Neural progenitor cell (in vitro differentiated cells): Measurements from ENCODE around the gene COQ9.

Experiments used
- CTCF ChIP-seq: fragments of 200-600 bp; sonication (generic); IDR thresholded peaks from 2 replicates; pipeline ENCODE4 v1.5.1; 2017; ENCODE audit warnings: antibody characterized with exemption, mild to moderate bottlenecking
- EZH2 ChIP-seq: fragments of 200-600 bp; sonication (generic); IDR thresholded peaks from 2 replicates; pipeline ENCODE4 v1.6.1; 2017; ENCODE audit warnings: antibody characterized with exemption, mild to moderate bottlenecking, moderate library complexity
- EZH2phosphoT487 ChIP-seq: fragments of 200-600 bp; sonication (generic); IDR thresholded peaks from 2 replicates; pipeline ENCODE4 v1.6.1; 2017; ENCODE audit warnings: antibody characterized with exemption

DNA sequence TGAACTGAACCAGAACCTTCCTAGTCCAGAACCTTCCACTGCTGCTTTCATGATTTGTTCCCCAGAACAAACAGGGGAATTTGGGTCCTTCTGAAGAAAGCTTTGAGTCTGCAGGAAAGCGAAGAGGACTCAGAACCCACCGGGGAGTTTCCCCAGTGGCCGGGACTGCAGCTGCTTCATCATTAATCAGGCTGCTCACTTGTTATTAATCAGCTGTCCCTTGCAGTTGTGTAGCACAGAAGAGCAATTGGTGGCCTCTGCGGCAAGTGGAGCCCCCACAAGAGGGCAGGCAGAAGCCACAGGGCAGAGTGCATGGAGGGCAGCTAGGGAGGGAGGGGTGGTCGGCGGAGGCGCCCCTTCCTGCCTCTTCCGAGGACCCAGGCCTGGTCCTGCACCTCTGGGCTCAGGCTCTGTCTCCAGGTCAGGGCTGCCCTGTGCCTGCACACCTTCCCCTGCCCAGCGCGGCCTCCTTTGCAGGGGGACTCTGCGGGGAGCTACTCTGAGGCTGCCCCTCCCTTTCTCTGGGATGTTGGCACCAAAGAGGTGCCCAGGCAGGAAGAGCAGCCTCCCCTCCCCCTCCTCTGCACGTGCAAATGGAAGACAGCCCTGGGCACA is 35.8 kb upstream of the COQ9 start:
- no peak for TF ChIP-seq CTCF
- TF ChIP-seq EZH2, result no peak
- no peak for TF ChIP-seq EZH2phosphoT487
